ENCODE results near the gene WDFY4. TPM values are rescaled to one million over a fixed set of nuclear protein-coding genes. Genes with fewer than 3 reads are reported as not detected.

WDFY4 gene
- total RNA-seq, 1 donor from 2014 or later, result not detected

DNA sequence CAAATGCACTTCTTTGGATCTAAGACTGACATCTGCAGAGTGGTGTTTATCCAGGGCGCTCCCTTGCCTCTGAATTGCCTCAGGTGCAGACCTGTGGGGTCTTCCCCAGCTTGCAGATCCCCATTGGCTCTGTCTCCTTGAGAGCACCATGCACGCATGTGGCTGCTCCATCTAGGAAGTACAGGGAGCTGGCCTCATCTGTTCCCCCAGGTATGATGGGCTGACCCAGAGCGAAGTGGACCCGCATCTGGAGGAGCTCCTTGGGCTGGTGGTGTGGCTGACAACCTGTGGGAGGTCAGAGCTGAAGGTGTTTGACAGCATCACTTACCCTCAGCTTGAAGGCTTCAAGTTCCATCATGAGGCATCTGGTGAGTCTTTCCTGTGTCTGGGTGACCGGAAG is 44.5 kb downstream of the WDFY4 start:
- no peak overlapping the region for H3K4me3 ChIP-seq
- no peak overlapping the region for H2AFZ ChIP-seq (replicated peaks)
- H3K9ac ChIP-seq, result no peak overlapping the region
- Mint-ChIP-seq H3K4me1 (no peaks in the 10 kb centered on the region), H3K27ac (no peak overlapping the region), H3K27me3 (ENCODE audit: insufficient read depth, low read depth) (peaks cover 12% of the 10 kb centered on the region), H3K9me3 (peaks cover 2% of the 10 kb centered on the region), H3K4me3 (no peak overlapping the region), H3K36me3 (no peaks in the 10 kb centered on the region)
- no peaks in the 10 kb centered on the region for H3K79me2 ChIP-seq (ENCODE audit: low read depth)
- TF ChIP-seq EZH2phosphoT487 (IDR thresholded peaks at IDR 0.05) (no peak), EZH2 (IDR thresholded peaks at IDR 0.05) (no peak)
- TF ChIP-seq, protein P1, sequence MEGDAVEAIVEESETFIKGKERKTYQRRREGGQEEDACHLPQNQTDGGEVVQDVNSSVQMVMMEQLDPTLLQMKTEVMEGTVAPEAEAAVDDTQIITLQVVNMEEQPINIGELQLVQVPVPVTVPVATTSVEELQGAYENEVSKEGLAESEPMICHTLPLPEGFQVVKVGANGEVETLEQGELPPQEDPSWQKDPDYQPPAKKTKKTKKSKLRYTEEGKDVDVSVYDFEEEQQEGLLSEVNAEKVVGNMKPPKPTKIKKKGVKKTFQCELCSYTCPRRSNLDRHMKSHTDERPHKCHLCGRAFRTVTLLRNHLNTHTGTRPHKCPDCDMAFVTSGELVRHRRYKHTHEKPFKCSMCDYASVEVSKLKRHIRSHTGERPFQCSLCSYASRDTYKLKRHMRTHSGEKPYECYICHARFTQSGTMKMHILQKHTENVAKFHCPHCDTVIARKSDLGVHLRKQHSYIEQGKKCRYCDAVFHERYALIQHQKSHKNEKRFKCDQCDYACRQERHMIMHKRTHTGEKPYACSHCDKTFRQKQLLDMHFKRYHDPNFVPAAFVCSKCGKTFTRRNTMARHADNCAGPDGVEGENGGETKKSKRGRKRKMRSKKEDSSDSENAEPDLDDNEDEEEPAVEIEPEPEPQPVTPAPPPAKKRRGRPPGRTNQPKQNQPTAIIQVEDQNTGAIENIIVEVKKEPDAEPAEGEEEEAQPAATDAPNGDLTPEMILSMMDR (IDR thresholded peaks at IDR 0.05), result no peak
- H3K27ac ChIP-seq, result no peak overlapping the region
- no peaks in the 10 kb centered on the region for H3K36me3 ChIP-seq
- no peaks in the 10 kb centered on the region for H3K9me3 ChIP-seq (ENCODE audit: low read depth)
- no peaks in the 10 kb centered on the region for H3F3A ChIP-seq (ENCODE audit: low read depth)
- DNase-seq (ENCODE audit: low spot score), result no peak
- no peaks in the 10 kb centered on the region for H4K20me1 ChIP-seq (ENCODE audit: low read depth)
- no peaks in the 10 kb centered on the region for H3K4me1 ChIP-seq
- no peaks in the 10 kb centered on the region for H3K27me3 ChIP-seq
- no peak overlapping the region for H3K4me2 ChIP-seq

DNA sequence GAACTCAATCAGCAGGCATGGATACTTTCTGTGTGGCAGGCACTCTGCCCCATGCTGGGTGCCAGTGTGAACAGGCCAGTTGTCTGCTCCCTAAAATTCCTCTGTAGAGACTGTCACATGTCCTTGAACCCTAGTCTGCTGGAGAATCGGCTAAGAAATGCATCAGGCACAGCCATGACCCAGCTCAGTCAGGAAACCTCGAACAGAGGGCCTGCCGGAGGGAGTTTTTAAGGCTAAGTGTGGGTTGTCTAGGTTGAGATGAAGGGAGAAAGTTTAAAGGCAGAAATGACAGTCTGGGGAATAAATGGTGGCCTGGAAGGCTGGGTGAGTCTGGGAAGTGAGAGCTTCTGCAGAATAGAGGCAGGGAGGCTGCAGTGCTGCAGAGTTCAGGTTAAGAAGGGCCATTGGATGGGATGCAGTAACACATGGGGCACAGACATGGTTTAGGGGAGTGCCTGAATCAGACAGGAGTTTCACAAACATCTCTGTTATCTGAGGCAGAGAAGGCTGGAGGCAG is 45.3 kb downstream of the WDFY4 start:
- no peak overlapping the region for H3K9ac ChIP-seq
- no peaks in the 10 kb centered on the region for H4K20me1 ChIP-seq (ENCODE audit: low read depth)
- Mint-ChIP-seq H3K36me3 (no peaks in the 10 kb centered on the region), H3K27me3 (ENCODE audit: insufficient read depth, low read depth) (peaks cover 12% of the 10 kb centered on the region), H3K9me3 (peaks cover 2% of the 10 kb centered on the region), H3K27ac (no peak overlapping the region), H3K4me3 (no peak overlapping the region), H3K4me1 (no peaks in the 10 kb centered on the region)
- H3K79me2 ChIP-seq (ENCODE audit: low read depth), result no peaks in the 10 kb centered on the region
- no peaks in the 10 kb centered on the region for H3K27me3 ChIP-seq
- no peak overlapping the region for H3K27ac ChIP-seq
- H3K4me3 ChIP-seq, result no peak overlapping the region
- no peaks in the 10 kb centered on the region for H3K9me3 ChIP-seq (ENCODE audit: low read depth)
- H3K36me3 ChIP-seq, result no peaks in the 10 kb centered on the region
- no peak for TF ChIP-seq EZH2 (IDR thresholded peaks at IDR 0.05)
- no peak for TF ChIP-seq EZH2phosphoT487 (IDR thresholded peaks at IDR 0.05)
- TF ChIP-seq, protein P1 (IDR thresholded peaks at IDR 0.05), result no peak
- H3K4me2 ChIP-seq, result no peak overlapping the region
- H2AFZ ChIP-seq (replicated peaks), result no peak overlapping the region
- H3K4me1 ChIP-seq, result no peaks in the 10 kb centered on the region
- no peaks in the 10 kb centered on the region for H3F3A ChIP-seq (ENCODE audit: low read depth)
- no peak for DNase-seq (ENCODE audit: low spot score)

DNA sequence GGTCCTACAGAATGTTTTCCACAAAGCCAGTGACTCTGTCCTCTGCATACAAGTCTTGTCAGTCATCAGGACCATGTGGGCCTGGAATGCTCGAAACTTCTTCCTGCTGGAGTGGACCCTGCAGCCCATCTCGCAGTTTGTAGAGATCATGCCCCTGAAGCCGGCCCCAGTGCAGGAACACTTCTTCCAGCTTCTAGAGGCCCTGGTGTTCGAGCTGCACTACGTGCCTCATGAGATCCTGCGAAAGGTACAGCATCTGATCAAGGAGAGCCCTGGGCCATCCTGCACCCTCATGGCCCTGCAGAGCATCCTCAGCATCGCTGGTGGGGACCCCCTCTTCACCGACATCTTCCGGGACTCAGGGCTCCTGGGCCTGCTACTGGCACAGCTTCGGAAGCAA is 46.5 kb downstream of the WDFY4 start:
- no peak overlapping the region for H3K4me3 Mint-ChIP-seq
- no peak for DNase-seq (ENCODE audit: low spot score)
- H3K9me3 ChIP-seq (ENCODE audit: low read depth), result no peaks in the 10 kb centered on the region
- no peak overlapping the region for H2AFZ ChIP-seq (replicated peaks)
- H4K20me1 ChIP-seq (ENCODE audit: low read depth), result no peaks in the 10 kb centered on the region
- H3K9ac ChIP-seq, result no peak overlapping the region
- H3K4me1 Mint-ChIP-seq, result no peaks in the 10 kb centered on the region
- H3F3A ChIP-seq (ENCODE audit: low read depth), result no peaks in the 10 kb centered on the region
- H3K27ac Mint-ChIP-seq, result no peak overlapping the region
- H3K4me2 ChIP-seq, result no peak overlapping the region
- H3K79me2 ChIP-seq (ENCODE audit: low read depth), result no peaks in the 10 kb centered on the region
- H3K36me3 Mint-ChIP-seq, result no peaks in the 10 kb centered on the region
- H3K4me1 ChIP-seq, result no peaks in the 10 kb centered on the region
- no peak overlapping the region for H3K4me3 ChIP-seq
- TF ChIP-seq EZH2 (IDR thresholded peaks at IDR 0.05) (no peak), EZH2phosphoT487 (IDR thresholded peaks at IDR 0.05) (no peak)
- TF ChIP-seq, protein P1 (IDR thresholded peaks at IDR 0.05), result no peak
- peaks cover 12% of the 10 kb centered on the region for H3K27me3 Mint-ChIP-seq (ENCODE audit: insufficient read depth, low read depth)
- H3K27ac ChIP-seq, result no peak overlapping the region
- H3K9me3 Mint-ChIP-seq, result peaks cover 2% of the 10 kb centered on the region
- no peaks in the 10 kb centered on the region for H3K36me3 ChIP-seq
- no peaks in the 10 kb centered on the region for H3K27me3 ChIP-seq
